ENCODE results near the gene GPANK1.

Gene GPANK1

DNA sequence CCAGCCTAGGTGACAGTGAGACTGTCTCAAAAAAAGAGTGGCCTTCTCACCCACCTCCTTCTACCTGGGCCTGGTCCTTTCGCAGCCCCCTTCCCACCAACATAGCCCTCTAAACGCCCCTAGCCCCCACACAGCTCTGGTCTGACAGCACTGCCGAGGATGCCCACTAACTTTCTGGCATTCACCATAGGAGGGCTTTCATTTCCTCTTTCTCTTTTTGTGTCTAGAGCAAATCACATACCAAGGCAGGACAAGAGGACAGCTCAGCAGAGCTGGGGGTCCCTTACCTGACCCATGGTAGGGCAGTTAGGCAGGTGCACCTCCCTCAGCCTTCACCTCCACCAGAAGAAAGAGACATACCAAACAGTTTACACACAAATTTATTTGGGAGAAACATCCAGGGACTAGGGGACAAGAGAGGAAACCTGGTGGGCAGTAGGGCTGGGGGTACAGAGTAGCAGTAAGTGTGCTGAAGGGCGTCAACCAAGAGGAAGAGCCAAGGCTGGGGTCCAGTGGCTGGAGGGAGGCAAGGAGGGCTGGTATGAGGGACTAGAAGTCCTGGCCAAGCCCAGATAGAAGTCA lies 11.6 kb upstream of the GPANK1 start:
- peaks cover 10 to 12% of the 10 kb centered on the region in 2 experiments for H3K4me1 ChIP-seq (ENCODE audit: control insufficient read depth in 1 of 2, insufficient read depth in 1 of 2, low read depth in 1 of 2, low read length in 1 of 2)
- H3K9me3 ChIP-seq = no peaks in the 10 kb centered on the region
- peaks cover 32% of the 10 kb centered on the region for H3K36me3 ChIP-seq
- H3K4me3 ChIP-seq (ENCODE audit: low read depth in 1 of 2, low read length in 1 of 2) = no peak overlapping the region
- H3K27me3 ChIP-seq = peaks cover 2% of the 10 kb centered on the region
- no peak overlapping the region for H3K27ac ChIP-seq
- TF ChIP-seq, protein P1, sequence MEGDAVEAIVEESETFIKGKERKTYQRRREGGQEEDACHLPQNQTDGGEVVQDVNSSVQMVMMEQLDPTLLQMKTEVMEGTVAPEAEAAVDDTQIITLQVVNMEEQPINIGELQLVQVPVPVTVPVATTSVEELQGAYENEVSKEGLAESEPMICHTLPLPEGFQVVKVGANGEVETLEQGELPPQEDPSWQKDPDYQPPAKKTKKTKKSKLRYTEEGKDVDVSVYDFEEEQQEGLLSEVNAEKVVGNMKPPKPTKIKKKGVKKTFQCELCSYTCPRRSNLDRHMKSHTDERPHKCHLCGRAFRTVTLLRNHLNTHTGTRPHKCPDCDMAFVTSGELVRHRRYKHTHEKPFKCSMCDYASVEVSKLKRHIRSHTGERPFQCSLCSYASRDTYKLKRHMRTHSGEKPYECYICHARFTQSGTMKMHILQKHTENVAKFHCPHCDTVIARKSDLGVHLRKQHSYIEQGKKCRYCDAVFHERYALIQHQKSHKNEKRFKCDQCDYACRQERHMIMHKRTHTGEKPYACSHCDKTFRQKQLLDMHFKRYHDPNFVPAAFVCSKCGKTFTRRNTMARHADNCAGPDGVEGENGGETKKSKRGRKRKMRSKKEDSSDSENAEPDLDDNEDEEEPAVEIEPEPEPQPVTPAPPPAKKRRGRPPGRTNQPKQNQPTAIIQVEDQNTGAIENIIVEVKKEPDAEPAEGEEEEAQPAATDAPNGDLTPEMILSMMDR (IDR thresholded peaks at IDR 0.05) = no peak

GRCh38 chr6:31669676-31670075 lies 4.9 kb upstream of the GPANK1 start, which contains the start of gene LY6G5B:
TSS of gene LY6G5B (plus strand) at chr6:31669976. CDS start at chr6:31670951, 975 bp downstream.
- Histone ChIP-seq H3K27ac (no peak within 1 kb of the TSS), H3K4me1 (ENCODE audit: control insufficient read depth in 1 of 2, insufficient read depth in 1 of 2, low read depth in 1 of 2, low read length in 1 of 2) (peaks cover 18 to 20% of the 10 kb centered on the region in 2 experiments), H3K4me3 (ENCODE audit: low read depth in 1 of 2, low read length in 1 of 2) (no peak within 1 kb of the TSS), H3K36me3 (peaks cover 69% of the 10 kb centered on the region), H3K9me3 (no peaks in the 10 kb centered on the region), H3K27me3 (no peaks in the 10 kb centered on the region)
- TF ChIP-seq, protein P1 (IDR thresholded peaks at IDR 0.05) = no peak

GRCh38 chr6:31666337-31666965 lies 1.7 kb upstream of the GPANK1 start:
- H3K4me3 ChIP-seq (ENCODE audit: low read depth in 1 of 2, low read length in 1 of 2) = peak overlapping the region; percentile 81 to 97
- no peaks in the 10 kb centered on the region for H3K9me3 ChIP-seq
- peak overlapping the region; percentile 96 for H3K27ac ChIP-seq
- H3K36me3 ChIP-seq = peaks cover 69% of the 10 kb centered on the region
- TF ChIP-seq, protein P1 (IDR thresholded peaks at IDR 0.05) = no peak
- no peaks in the 10 kb centered on the region for H3K27me3 ChIP-seq
- H3K4me1 ChIP-seq (ENCODE audit: control insufficient read depth in 1 of 2, insufficient read depth in 1 of 2, low read depth in 1 of 2, low read length in 1 of 2) = peaks cover 35 to 46% of the 10 kb centered on the region in 2 experiments

GRCh38 chr6:31665501-31666336 lies 922 bp upstream of the GPANK1 start, which contains the start of gene CSNK2B:
TSS of gene CSNK2B (plus strand) at chr6:31666080. CDS start at chr6:31666832, 752 bp downstream.
- Histone ChIP-seq H3K27ac (peak within 1 kb of the TSS; percentile 96), H3K36me3 (peaks cover 65% of the 10 kb centered on the region), H3K9me3 (no peaks in the 10 kb centered on the region), H3K4me1 (ENCODE audit: control insufficient read depth in 1 of 2, insufficient read depth in 1 of 2, low read depth in 1 of 2, low read length in 1 of 2) (peaks cover 41 to 52% of the 10 kb centered on the region in 2 experiments), H3K4me3 (ENCODE audit: low read depth in 1 of 2, low read length in 1 of 2) (peak within 1 kb of the TSS; percentile 81 to 97), H3K27me3 (no peaks in the 10 kb centered on the region)
- TF ChIP-seq, protein P1 (IDR thresholded peaks at IDR 0.05) = peak; percentile 49

DNA sequence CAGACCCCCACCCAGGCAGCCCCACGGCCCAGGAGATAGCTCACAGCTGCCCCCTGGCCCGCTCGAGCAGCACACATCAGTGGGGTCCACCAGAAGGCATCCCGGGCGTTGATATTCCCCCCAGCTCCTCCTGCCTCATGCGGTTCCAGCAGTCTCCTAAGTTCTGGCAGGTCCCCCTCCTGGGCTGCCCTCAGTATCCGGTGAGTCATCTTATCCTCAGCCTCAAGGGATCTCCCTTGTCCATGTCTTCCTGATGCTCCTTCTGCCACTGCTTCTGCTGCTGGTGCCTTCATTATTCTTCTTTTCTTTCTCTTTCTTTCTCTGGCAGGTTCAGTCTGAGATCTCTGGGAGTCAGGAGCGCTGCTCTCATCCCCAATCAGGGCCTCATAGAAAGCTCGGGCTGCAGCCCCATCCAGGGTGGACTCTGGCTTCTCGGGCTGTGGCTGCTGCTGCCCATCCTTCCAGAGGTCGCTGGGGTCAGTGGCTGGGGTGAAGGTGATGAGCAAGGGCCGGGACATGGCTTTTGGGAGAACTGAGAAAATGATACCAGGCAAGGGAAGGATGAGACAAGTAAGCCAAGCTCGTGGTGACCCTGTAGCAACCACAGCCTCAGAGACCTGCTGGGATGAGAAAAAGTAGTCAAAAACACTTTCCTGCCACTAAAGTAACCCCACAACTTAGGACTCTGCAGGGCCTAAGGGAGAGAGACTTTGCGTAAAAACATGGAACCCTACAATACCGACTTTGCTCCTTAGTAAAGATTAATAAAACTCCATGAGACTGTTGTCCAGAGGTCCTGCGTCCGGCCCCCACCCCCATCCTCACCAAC lies 622 bp downstream of the GPANK1 start:
- Histone ChIP-seq H3K27ac (peak overlapping the region; percentile 96), H3K9me3 (no peaks in the 10 kb centered on the region), H3K4me3 (ENCODE audit: low read depth in 1 of 2, low read length in 1 of 2) (peak overlapping the region; percentile 81 to 97), H3K4me1 (ENCODE audit: control insufficient read depth in 1 of 2, insufficient read depth in 1 of 2, low read depth in 1 of 2, low read length in 1 of 2) (peaks cover 55 to 67% of the 10 kb centered on the region in 2 experiments), H3K27me3 (no peaks in the 10 kb centered on the region), H3K36me3 (peaks cover 50% of the 10 kb centered on the region)
- TF ChIP-seq, protein P1 (IDR thresholded peaks at IDR 0.05) = no peak
